Cardiac fibroblast (primary cell): ENCODE data around the gene HPSE2.

ENCODE experiments used
- DNase-seq, 2 donors: peaks; one replicate each; pipeline versions ENCODE4 v3.0.0 to v3.0.0-alpha.2; 2010; ENCODE audit warnings: low read depth in 2 of 2
- H3K4me3 ChIP-seq, 2 donors: replicated peaks in 1 of 2; 1 replicate in 1 of 2; 2 replicates in 1 of 2; pipeline ENCODE4 v1.5.1; 2011; ENCODE audit warnings: low read depth in 2 of 2, low read length in 2 of 2, mild to moderate bottlenecking in 2 of 2, moderate library complexity in 1 of 2
- TF ChIP-seq, protein P1 (sequence below): IDR thresholded peaks from one replicate; pipeline ENCODE4 v1.5.1; 2011; ENCODE audit warnings: low read depth, mild to moderate bottlenecking, low read length, inconsistent platforms

The HPSE2 gene

DNA sequence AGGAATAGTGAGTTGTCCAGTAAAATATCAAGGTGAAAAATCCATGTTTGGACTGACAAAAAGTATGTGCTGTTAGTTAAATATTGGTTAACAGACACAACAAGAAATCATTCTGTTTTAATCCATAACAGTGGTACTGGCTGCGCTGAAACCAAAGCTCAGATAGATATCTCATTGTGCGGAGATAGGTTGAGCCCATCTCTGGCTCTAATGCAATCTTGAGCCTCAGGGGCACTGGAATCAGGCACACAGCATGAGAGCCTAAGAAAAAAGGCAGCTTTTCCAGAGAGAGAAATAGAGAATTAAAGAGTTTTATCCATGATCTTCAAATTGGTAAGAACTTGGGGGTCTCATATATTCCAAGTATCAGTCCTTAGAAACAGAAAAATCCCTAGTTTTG is 373.7 kb downstream of the HPSE2 start:
- TF ChIP-seq, protein P1, sequence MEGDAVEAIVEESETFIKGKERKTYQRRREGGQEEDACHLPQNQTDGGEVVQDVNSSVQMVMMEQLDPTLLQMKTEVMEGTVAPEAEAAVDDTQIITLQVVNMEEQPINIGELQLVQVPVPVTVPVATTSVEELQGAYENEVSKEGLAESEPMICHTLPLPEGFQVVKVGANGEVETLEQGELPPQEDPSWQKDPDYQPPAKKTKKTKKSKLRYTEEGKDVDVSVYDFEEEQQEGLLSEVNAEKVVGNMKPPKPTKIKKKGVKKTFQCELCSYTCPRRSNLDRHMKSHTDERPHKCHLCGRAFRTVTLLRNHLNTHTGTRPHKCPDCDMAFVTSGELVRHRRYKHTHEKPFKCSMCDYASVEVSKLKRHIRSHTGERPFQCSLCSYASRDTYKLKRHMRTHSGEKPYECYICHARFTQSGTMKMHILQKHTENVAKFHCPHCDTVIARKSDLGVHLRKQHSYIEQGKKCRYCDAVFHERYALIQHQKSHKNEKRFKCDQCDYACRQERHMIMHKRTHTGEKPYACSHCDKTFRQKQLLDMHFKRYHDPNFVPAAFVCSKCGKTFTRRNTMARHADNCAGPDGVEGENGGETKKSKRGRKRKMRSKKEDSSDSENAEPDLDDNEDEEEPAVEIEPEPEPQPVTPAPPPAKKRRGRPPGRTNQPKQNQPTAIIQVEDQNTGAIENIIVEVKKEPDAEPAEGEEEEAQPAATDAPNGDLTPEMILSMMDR, result no peak
- H3K4me3 ChIP-seq, result no peak overlapping the region
- no peak for DNase-seq

DNA sequence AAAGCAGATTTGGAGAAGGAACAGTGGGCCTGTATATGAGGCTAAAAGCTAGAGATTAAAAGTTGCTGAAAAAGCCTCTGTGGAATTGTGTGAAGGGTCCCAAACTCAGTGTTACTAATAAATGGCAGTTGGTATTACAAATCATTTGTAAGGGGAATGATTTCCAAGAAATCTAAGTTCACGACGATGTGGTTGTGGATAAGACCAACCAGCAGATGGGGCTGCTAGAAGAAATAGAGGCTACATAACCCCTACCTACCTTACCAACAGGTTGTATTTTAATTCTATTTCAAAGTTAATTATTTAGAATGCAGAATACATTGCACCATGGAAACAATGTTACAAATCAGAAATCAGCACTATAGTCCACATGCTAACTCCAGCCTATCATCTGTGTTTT is 377.1 kb downstream of the HPSE2 start:
- TF ChIP-seq, protein P1, result no peak
- no peak for DNase-seq
- no peak overlapping the region for H3K4me3 ChIP-seq

DNA sequence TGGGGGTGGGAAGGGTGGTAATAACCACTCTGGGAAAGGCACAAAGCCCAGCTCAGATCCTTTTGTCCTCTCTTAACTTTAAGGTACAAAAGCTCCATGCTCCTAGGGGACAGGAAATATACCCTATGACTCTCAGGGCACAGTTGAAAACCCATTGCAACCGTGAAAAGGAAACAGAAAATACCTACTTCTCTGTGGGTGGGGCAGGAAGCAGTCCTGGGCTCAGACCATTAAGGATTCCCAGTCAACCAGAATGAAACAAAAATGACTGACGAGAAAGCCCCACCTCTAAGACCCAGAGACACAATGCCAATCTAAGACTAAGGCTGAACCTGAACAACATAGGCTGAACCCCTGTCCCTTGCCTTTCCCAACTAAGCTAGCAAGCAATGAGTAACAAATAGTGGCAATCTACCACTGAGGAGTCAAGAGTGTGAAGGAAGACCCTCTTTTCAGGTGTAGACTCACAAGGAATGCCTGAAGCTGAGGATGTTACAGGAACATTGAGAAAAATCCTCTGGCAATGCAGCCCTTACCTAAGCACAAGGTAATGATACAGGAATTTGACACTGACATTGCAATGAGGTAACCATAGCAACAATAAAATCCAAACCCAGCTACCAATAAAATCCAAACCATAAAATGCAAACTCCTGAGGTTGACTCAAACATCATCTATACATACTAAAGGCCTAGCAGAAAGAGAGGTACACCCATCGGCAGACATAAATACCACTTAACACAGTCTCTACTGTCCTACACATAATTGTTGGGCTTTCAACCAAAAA is 380.1 kb downstream of the HPSE2 start:
- TF ChIP-seq, protein P1, result no peak
- H3K4me3 ChIP-seq, result no peak overlapping the region
- DNase-seq, result no peak

DNA sequence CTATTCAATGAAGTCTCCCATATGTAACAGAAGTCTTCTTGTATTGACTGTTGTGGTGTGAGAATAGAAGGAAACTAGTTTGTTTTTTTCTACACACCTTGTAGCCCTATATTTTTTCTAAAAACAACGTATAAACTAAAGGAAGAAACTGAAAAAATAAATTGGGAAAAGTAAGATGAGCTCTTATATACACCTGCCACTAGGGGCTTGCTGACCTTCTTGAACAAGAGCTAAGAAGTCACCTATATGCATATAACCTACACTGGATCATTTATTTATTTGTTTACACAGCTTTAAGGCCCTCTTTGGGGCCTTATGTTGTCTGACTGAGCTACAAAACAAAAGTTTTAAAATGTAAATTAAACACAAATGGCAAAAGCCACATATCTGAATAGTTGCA is 383.0 kb downstream of the HPSE2 start:
- no peak for DNase-seq
- TF ChIP-seq, protein P1, result no peak
- no peak overlapping the region for H3K4me3 ChIP-seq

DNA sequence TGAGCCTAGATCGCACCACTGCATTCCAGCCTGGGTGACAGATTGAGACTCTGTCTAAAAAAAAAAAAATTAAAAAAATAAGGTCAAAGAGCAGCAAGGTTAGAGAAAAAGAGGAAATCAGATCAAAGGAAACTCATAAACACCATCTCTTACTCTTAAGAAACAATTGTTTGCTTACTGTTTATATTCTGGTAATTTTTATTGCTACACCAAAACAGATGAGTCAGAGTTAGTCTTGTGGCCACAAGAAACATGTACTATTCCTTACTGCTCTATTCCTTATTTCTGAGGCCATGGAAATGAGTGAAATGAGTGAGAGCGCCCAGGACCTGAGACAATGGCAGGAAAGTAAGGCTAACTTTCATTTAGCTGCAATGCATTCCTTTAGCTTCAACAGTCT is 387.3 kb downstream of the HPSE2 start:
- TF ChIP-seq, protein P1, result no peak
- H3K4me3 ChIP-seq, result no peak overlapping the region
- no peak for DNase-seq

DNA sequence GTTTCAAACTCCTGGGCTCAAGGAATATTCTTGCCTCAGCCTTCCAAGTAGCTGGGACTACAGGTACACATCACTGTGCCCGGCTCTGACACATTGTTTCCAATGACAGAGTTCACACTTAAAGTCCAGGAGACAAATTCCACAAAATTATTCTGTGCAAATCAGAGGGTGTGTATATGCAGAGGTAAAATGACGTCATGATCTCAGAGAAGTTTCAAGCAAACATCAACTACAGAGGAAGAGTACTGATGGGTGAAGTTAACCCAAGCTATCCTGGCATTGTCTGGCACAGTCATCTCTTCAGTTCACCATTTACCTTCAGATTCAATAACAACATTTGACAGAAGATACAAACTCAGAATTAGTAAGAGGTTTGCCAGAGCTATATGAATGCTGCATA is 388.9 kb downstream of the HPSE2 start:
- DNase-seq, result no peak
- no peak overlapping the region for H3K4me3 ChIP-seq
- TF ChIP-seq, protein P1, result no peak

DNA sequence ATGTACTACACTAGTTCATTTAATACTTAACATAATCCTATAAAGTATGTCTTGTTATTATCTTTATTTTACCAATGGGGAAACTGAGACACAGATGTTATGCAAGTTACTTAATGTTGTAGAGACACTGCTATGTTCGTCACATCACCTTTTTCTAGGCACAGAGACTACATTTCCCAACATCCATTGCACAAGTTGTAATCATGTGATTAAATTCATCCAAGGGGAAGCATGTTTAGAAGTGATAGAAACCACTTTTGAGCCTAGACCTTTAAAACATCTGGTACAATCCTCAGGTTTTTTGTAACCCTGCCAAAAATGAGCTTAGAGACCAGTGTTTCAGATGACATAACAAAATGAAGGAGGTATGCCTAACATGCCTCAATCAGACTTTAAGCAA is 402.1 kb downstream of the HPSE2 start:
- H3K4me3 ChIP-seq, result no peak overlapping the region
- TF ChIP-seq, protein P1, result no peak
- no peak for DNase-seq
